GM15510 (cell line): Measurements from ENCODE around the gene ABI1.

Experiments used
- POLR2A ChIP-seq: IDR thresholded peaks from 3 replicates; pipeline ENCODE4 v1.6.1; 2011; ENCODE audit warnings: borderline replicate concordance; ENCODE audit not compliant: insufficient read length; ENCODE audit errors: extremely low read depth

ABI1 gene

DNA sequence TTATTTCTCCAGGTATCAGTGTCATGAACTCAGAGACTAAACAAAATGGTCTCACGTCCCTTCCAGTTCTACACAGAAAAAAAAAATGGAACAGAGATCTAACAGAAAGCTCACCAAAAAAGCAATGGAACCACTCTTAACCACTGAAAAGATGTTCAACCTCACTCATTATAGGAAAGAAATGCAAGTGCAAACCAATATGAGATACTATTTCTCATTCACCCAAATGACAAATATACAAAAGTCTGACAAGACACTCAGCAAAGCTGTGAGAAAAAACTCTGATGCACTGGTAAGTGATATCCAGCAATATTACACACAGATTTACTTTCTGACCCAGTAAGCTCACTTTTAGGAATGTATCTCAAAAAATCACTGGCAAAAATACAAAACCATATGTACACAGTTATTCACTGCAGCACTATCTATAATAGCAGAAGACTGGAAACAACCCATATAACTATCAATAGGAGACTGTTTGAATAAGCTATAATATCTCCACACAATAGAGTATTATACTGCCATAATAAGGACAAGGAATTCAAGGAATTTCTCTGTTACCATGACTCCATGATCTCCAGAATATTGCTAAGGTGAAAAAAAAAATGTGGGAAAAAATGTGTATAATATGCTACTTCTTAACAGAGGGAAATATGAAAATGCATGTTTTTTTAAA is 36.6 kb downstream of the ABI1 start:
- no peak for TF ChIP-seq POLR2A

GRCh38 chr10:26821699-26822570 is 38.8 kb downstream of the ABI1 start:
- TF ChIP-seq POLR2A, result no peak

- no peak for TF ChIP-seq POLR2A
Observed at GRCh38 chr10:26815500-26815899, 45.3 kb downstream of the ABI1 start.

- TF ChIP-seq POLR2A, result no peak
Observed at GRCh38 chr10:26810435-26811026, 50.2 kb downstream of the ABI1 start.

- no peak for TF ChIP-seq POLR2A
Observed at GRCh38 chr10:26809973-26810372, 50.8 kb downstream of the ABI1 start.

GRCh38 chr10:26807532-26807931 is 53.2 kb downstream of the ABI1 start:
- TF ChIP-seq POLR2A, result no peak

DNA sequence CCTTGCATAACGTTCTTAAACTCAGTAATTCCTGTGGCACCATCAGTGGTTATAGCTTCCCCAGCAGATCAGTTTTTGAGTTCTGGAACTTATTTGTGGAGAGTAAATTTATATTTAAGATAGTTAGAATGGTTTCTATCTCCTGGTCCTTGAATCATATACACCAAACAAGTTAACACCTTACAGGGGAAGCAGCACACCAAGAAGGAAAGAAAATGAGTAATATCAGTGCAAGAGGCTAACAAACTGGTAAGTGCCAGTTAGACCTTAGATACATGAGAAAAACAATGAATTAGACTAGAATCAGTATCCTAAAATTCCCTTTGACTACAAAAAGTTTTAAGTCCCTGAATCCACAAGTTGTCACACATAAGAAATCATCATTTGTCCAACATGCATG is 54.2 kb downstream of the ABI1 start:
- TF ChIP-seq POLR2A, result no peak

- no peak for TF ChIP-seq POLR2A
Observed at GRCh38 chr10:26805567-26806245, 55.1 kb downstream of the ABI1 start.

DNA sequence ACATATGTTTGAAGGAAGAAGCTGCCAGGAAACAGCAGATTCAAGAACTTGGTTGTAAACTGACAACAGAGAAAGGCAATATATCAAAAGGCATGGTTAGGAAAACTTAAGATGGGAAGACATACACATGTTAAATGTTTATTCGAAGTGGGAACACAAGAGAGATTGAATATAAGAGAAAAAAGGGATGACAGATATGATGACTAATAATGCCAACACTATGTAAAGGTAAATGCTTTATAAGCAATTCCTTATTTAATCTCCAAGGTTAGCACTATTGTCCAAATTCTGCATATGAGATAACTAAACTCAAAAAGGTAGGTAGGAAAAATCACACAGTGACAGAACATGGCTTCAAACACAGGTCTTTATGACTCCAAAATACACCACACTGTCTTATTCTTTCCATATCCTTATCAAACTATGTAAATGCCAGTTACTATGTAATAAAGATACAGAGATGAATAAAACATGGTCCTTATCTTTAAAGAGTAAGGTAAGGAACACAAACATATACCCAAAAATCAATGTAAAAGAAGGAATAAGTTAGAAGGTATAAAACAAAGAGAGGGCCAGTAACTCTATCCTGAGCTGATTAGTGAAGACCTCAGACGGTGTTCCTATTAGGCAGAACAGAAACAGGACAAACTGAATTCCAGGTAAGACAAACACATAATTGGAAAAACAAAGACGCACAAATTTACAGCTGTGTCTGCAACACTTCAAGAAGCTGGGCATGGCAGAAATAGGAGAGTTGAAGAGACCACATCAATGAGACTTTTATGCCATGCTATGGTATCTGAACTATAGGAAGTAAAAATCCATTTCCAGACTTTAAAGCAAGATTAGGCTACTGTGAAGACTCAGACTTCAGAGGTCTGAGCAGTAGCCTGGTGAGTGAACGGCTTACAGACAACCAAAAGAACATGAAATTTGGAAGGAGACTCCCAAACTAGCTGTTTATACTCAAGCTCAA is 56.1 kb downstream of the ABI1 start:
- TF ChIP-seq POLR2A, result no peak

DNA sequence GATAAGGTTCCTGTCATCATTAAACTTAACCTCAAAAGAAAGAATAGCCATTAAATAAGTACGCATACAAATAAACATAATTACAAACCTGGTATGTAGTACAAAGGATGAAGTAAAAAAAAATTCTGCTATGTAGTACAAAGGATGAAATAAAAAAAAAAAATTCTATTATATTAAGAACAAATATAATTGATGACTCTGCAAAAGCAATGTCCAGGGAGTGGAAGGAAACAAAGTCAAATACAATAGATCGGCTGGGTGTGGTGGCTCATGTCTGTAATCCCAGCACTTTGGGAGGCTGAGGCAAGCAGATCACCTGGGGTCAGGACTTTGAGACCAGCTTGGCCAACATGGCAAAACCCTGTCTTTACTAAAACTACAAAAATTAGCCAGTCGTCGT is 56.9 kb downstream of the ABI1 start:
- no peak for TF ChIP-seq POLR2A

- no peak for TF ChIP-seq POLR2A
Observed at GRCh38 chr10:26802527-26802926, 58.2 kb downstream of the ABI1 start.

DNA sequence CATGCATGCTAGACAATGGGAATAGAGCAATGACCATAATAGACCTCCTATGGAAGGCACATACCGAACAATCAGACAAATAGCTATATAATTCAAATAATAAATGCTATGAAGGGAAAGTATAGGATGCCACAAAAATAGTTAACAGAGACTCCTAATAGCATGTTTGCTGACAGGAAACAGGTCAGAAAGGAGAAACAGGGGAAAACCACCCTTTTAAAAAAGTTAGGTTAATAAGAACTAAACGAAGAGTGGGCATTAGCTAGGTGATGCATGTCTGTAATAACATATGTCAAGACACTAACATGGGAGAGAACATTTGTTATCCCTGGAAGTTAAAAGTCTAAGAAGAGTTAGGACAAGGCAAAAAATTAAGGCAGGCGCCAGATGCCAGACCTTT is 58.9 kb downstream of the ABI1 start:
- no peak for TF ChIP-seq POLR2A

DNA sequence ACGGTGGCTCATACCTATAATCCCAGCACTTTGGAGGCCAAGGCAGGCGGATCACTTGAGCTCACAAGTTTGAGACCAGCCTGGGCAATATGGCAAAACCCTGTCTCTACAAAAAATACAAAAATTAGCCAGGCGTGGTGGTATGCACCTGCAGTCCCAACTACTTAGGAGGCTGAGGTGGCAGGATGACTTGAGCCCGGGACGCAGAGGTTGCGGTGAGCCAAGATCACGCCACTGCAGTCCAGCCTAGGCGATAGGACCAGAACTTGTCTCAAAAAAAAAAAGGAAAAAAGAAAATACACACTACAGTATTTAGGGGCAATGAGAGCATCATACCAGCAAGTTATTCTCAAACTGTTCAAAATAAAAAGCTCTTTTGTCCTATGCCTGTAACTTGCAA is 59.5 kb downstream of the ABI1 start:
- TF ChIP-seq POLR2A, result no peak

GRCh38 chr10:26800468-26800867 is 60.3 kb downstream of the ABI1 start:
- no peak for TF ChIP-seq POLR2A
